ENCODE results near the gene SORBS2.

- no peak for TF ChIP-seq CTCF (IDR thresholded peaks at IDR 0.05)
- no peak for TF ChIP-seq POLR2A (IDR thresholded peaks at IDR 0.05)
Measured at GRCh38 chr4:185645403-185645802, 166.6 kb downstream of the SORBS2 start.

Measured in thyroid gland (tissue), 4 donors.